NCI-H82 treated with DMSO at 0.1 percent for 48 hours (cell line): Measurements from ENCODE around the gene GLT6D1.

Source experiments
- DNase-seq: peaks from one replicate; lab custom pipeline; 2025; ENCODE audit not compliant: unreplicated experiment; lab: John Stamatoyannopoulos, UW

The GLT6D1 gene

GRCh38 chr9:135624282-135624681 is 15.1 kb downstream of the GLT6D1 start:
- no peak for DNase-seq

- no peak for DNase-seq
These were observed 16.8 kb downstream of the GLT6D1 start for GRCh38 chr9:135622415-135623020.

- DNase-seq = no peak
These were observed 18.8 kb downstream of the GLT6D1 start for GRCh38 chr9:135620558-135620957.

- DNase-seq = no peak
These were observed 19.8 kb downstream of the GLT6D1 start for GRCh38 chr9:135619599-135619886.

GRCh38 chr9:135618866-135619598 is 20.3 kb downstream of the GLT6D1 start:
- DNase-seq = no peak

- DNase-seq = no peak
These were observed 21.3 kb downstream of the GLT6D1 start for GRCh38 chr9:135617991-135618411.

- no peak for DNase-seq
These were observed 21.8 kb downstream of the GLT6D1 start for GRCh38 chr9:135617538-135617900.

- no peak for DNase-seq
These were observed 22.5 kb downstream of the GLT6D1 start for GRCh38 chr9:135616619-135617537.

- DNase-seq = no peak
These were observed 23.4 kb downstream of the GLT6D1 start for GRCh38 chr9:135615666-135616618.

GRCh38 chr9:135614821-135615665 is 24.3 kb downstream of the GLT6D1 start:
- DNase-seq = no peak

GRCh38 chr9:135613946-135614805 is 25.2 kb downstream of the GLT6D1 start:
- no peak for DNase-seq

GRCh38 chr9:135612981-135613910 is 26.1 kb downstream of the GLT6D1 start:
- no peak for DNase-seq

GRCh38 chr9:135612437-135612836 is 26.9 kb downstream of the GLT6D1 start:
- no peak for DNase-seq

- no peak for DNase-seq
These were observed 27.5 kb downstream of the GLT6D1 start for GRCh38 chr9:135611875-135612209.

- no peak for DNase-seq
These were observed 28.0 kb downstream of the GLT6D1 start for GRCh38 chr9:135611142-135611874.

- no peak for DNase-seq
These were observed 28.8 kb downstream of the GLT6D1 start for GRCh38 chr9:135610290-135611141.
